Fibroblast of skin of right biceps (primary cell): ENCODE results near the gene PCSK9.

Experiments
- DNase-seq: peaks from one replicate; pipeline ENCODE4 v3.0.0-alpha.2; 2013

PCSK9 gene

DNA sequence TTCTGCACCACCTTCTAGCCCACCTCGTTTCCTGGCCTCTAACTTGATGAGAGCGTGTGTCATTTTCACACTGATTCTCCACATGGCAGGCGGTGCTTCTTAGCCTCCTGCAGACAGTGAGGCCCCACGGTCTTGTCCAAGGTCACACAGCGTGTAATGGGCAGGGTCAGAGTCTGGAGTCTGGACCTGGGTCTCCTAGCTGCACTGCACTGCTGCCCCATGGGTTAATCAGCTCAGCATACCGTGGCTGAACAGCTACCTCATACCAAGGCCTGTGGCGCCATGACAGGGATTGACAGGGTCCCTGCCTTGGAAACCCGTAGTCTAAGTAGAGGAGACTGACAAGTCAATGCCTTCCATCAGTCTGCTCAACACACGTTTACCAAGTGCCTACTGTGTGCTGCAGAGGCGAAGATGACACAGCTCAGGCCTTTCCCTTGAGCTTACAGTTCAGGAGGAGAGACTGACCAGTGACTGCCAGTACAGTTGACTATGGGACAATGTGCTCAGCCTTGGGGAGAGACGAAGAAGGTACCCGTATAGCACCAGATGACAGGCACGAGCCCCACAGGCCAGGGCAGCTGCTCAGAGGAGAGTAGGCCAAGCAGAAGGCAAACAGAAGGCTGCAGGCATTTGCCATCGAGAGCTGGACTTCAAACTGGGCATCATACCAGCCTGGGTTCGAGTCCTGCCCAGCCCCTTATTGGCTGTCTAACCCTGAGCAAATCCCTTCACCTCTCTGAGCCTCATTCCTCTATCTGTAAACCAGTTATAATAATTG is 5.5 kb downstream of the PCSK9 start:
- no peak for DNase-seq

- no peak for DNase-seq
These were observed 6.1 kb downstream of the PCSK9 start for GRCh38 chr1:55045430-55045829.

- no peak for DNase-seq
These were observed 7.5 kb downstream of the PCSK9 start for GRCh38 chr1:55046871-55047270.

DNA sequence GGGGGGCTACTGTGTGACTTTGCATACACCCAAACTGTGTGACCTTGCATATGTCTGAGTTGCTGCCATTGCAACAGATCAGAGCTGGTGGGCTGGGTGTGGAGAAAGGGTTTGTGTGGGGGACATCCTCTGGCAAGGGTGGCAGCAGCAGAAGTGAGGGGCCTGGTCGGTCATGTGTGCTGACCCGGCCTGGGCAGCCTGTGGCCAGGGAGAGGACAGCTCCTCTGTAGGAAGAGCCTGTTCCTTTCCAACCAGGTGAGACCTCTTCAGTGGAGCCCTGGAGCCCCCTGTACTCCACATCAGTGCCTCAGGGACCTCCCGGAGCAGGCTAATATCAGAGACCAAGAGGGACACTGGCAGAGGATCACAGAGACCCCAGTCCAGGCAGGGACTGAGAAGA is 8.3 kb downstream of the PCSK9 start:
- no peak for DNase-seq

GRCh38 chr1:55048453-55049270 is 9.3 kb downstream of the PCSK9 start:
- no peak for DNase-seq

DNA sequence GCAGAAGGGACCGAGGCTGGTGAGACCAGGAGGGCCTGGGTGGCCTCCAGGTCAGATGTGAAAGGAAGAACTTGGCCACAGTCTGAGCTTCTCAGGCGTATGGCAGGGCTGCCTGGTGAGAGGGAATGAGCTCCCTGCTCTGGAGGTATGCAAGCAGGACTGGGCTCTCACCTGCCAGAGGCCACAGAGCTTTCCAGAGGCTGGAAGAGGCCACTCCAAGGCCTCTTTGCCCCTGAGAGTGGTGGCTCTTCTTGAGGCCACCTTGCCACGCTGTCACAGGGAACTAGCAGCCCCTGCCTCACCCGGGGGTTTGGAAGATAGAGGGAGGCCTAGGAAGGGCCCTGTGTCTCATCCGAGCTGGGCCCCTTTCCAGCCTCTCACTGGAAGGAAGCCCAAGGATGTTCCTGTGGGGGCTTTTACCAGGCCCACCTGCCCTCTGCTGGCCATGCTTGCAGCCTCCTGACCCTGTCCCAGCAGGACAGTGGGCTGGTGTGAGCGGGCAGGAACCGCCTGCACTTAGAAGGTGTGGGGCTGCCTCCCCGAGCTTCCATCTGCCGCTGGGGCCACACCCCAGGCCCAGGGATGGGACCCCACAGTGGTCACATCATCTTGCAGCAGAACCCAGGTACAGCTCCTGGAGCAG is 10.0 kb downstream of the PCSK9 start:
- DNase-seq = no peak

- DNase-seq = peak; percentile 43
These were observed 10.5 kb downstream of the PCSK9 start for GRCh38 chr1:55049914-55050278.

DNA sequence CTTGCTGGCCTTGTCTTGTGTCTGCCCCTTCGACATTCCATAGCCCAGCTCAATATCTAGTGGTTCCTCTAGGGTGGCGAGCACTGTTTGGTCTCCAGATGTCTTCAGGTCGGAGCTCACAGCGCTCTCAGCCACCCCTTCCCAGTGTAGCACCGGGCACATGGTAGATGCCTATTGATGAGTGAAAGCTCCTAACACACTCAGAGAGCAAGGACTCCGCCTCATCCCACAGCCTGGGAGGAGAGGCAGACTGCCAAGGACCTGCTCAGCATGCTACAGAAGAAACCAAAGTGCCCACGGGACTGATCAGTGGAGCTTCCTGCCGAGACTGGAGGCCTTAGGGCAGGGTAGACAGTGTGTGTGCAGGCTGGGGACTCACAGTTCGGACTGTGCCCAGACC is 10.9 kb downstream of the PCSK9 start:
- DNase-seq = peak; percentile 58

GRCh38 chr1:55051169-55051568 is 11.8 kb downstream of the PCSK9 start:
- no peak for DNase-seq

DNA sequence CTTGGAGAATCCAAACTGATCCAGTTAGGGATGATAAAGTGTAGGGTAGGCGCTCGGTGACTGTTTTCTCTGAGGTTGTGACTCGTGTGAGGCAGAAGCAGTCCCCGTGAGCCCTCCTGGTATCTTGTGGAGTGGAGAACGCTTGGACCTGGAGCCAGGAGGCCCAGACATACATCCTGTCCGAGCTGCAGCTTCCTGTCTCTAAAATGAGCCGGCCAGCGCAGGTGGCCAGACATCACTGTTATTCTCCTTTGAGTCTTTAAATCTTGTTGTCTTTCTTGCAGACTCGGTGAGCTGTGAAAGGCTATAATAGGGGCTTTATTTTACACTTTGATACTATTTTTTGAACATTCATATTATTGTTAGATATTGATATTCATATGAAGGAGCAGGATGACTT is 12.3 kb downstream of the PCSK9 start:
- DNase-seq = no peak

- DNase-seq = no peak
These were observed 13.1 kb downstream of the PCSK9 start for GRCh38 chr1:55052221-55053142.

- no peak for DNase-seq
These were observed 14.1 kb downstream of the PCSK9 start for GRCh38 chr1:55053265-55053954.

DNA sequence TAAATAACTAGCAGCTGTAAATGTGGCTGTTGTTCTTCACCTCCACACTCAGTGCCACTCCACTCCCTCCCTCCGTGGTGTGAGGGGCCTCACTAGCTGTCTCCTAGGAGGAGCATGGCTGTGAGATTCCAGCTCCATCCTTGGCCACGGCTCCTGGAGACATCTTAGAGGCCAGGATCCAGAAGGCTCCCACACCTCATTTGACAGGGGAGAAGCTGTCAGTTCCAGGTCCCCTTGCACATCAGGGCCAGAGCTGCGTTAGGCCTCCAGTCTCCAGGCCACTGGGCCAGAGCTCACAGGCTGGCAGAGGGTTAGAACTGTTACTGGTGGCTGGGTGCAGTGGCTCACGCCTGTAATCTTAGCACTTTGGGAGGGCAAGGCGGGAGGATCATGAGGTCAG is 15.0 kb downstream of the PCSK9 start:
- DNase-seq = no peak

GRCh38 chr1:55055084-55055882 is 15.9 kb downstream of the PCSK9 start:
- DNase-seq = no peak

DNA sequence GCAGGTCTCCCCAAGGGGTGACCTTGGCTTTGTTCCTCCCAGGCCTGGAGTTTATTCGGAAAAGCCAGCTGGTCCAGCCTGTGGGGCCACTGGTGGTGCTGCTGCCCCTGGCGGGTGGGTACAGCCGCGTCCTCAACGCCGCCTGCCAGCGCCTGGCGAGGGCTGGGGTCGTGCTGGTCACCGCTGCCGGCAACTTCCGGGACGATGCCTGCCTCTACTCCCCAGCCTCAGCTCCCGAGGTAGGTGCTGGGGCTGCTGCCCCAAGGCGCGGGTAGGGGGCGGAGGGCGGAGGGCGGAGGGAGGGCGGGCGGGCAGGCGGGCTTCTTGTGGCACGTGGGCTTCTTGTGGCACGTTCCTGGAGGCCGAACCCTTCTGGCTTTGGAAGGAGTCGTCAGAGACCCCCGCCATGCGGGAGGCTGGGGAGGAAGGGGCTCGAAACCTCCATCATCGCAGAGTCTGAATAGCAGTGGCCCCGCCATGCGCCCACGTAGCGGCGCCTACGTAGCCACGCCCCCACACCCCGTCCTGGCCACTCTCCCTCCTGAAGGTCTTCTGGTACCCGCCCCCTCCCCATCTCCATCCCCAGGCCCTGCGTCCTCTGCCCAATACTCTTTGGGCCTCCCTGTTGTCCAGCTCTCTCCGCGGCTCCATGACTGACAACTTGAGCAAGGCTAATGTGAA is 16.7 kb downstream of the PCSK9 start:
- no peak for DNase-seq

DNA sequence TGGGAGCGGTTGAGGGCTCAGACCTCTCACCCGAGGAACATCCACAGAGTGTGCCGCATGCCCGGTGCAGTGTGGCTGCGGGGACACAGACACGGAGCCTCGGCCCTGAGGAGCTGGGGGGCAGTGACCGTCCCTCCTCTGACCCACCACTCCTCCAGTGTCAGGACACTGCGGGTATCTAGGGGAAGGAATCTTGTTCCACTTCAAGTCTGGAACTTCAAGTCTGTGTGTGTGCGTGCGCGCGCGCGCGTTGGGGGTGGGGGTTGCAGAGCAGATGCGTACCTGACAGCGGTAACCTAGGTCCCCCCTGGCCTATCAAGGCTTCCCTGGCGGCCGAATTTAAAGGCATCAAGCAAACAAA is 17.3 kb downstream of the PCSK9 start:
- no peak for DNase-seq

- DNase-seq = no peak
These were observed 18.1 kb downstream of the PCSK9 start for GRCh38 chr1:55057270-55057955.

- DNase-seq = no peak
These were observed 18.6 kb downstream of the PCSK9 start for GRCh38 chr1:55057956-55058298.

- no peak for DNase-seq
These were observed 20.2 kb downstream of the PCSK9 start for GRCh38 chr1:55059302-55060132.
